PC-3 (cell line): ENCODE measurements around the gene RAB26. TPM values are rescaled to one million over a fixed set of nuclear protein-coding genes. Genes with fewer than 3 reads are reported as not detected.
"Not testable (repeated sequence)": the region's sequence is repeated elsewhere in the genome, so short reads cannot be mapped to it uniquely, and the experiment has no call there.

ENCODE experiments used
- ATAC-seq: fragments of 200-7000 bp; cut with Tn5 transposase; 2 replicates; pipeline ENCODE4 v1.9.1; 2020; ENCODE audit warnings: mild to moderate bottlenecking, moderate library complexity
- BruUV-seq: library from RNA; stranded (reverse); fragments of 400-500 nt; replicated peaks from 2 replicates; lab custom pipeline; 2021; lab: Mats Ljungman, UMichigan
- CTCF ChIA-PET: fragments of 300-600 bp; sonication (Branson Sonifier 250); formaldehyde crosslinking; loops from one replicate; lab custom pipeline; 2022; ENCODE audit warnings: antibody characterized with exemption; lab: Charles Lee
- POLR2A ChIA-PET: fragments of 300-600 bp; sonication (Branson Sonifier 250); formaldehyde crosslinking; loops from one replicate; lab custom pipeline; 2022; ENCODE audit warnings: antibody characterized with exemption; ENCODE audit not compliant: unreplicated experiment; lab: Charles Lee
- DNase-seq: peaks from one replicate; pipeline ENCODE4 v3.0.0-alpha.2; 2015
- H2AFZ ChIP-seq: fragments of 300-600 bp; sonication (generic); 2 replicates; pipeline ENCODE4 v1.6.0; 2016; ENCODE audit warnings: antibody characterized with exemption, low read length
- H3F3A ChIP-seq: fragments of 300-600 bp; sonication (generic); one replicate; pipeline ENCODE4 v1.6.0; 2017; ENCODE audit warnings: antibody characterized with exemption, low read length, control low read depth, mild to moderate bottlenecking; ENCODE audit not compliant: unreplicated experiment
- H3K27ac ChIP-seq: fragments of 300-600 bp; sonication (generic); 2 replicates; pipeline ENCODE4 v1.5.1; 2016; ENCODE audit warnings: mild to moderate bottlenecking, low read length
- H3K27me3 ChIP-seq: fragments of 300-600 bp; sonication (generic); 2 replicates; pipeline ENCODE4 v1.6.1; 2016; ENCODE audit warnings: low read length, mixed read lengths
- H3K36me3 ChIP-seq: fragments of 300-600 bp; sonication (generic); 2 replicates; pipeline ENCODE4 v1.6.1; 2016; ENCODE audit warnings: low read depth, mixed run types, low read length, mixed read lengths
- H3K4me1 ChIP-seq: fragments of 300-600 bp; sonication (generic); 2 replicates; pipeline ENCODE4 v1.5.1; 2016; ENCODE audit warnings: low read length; ENCODE audit not compliant: insufficient read depth
- H3K4me2 ChIP-seq: fragments of 300-600 bp; sonication (generic); 2 replicates; pipeline ENCODE4 v1.6.0; 2016; ENCODE audit warnings: low read length
- H3K4me3 ChIP-seq: fragments of 300-600 bp; sonication (generic); 2 replicates; pipeline ENCODE4 v1.5.1; 2016; ENCODE audit warnings: mild to moderate bottlenecking, low read length, mixed read lengths
- H3K79me2 ChIP-seq: fragments of 300-600 bp; sonication (generic); 2 replicates; pipeline ENCODE4 v1.6.1; 2017; ENCODE audit warnings: low read length, mixed read lengths
- H3K9ac ChIP-seq: fragments of 300-600 bp; sonication (generic); 2 replicates; pipeline ENCODE4 v1.6.0; 2016; ENCODE audit warnings: mild to moderate bottlenecking, low read length
- H3K9me2 ChIP-seq: fragments of 300-600 bp; sonication (generic); replicated peaks from 2 replicates; pipeline ENCODE4 v1.6.1; 2016; ENCODE audit warnings: mixed run types, low read length, mixed read lengths
- H3K9me3 ChIP-seq: fragments of 300-600 bp; sonication (generic); 2 replicates; pipeline ENCODE4 v1.6.1; 2016; ENCODE audit warnings: low read length, mixed read lengths
- H4K20me1 ChIP-seq: fragments of 300-600 bp; sonication (generic); 2 replicates; pipeline ENCODE4 v1.6.1; 2016; ENCODE audit warnings: low read length, mixed read lengths
- intact Hi-C: fragments of 100-400 bp; cut with micrococcal nuclease; formaldehyde crosslinking; loops from 2 replicates; pipeline ENCODE4 v1.9.0; 2023
- total RNA-seq: library from RNA; depleted of rRNA; stranded (reverse); fragments of >200 nt; gene quantifications from 2 replicates; pipeline ENCODE4 v1.2.3, GENCODE V29; 2014

The RAB26 gene
- total RNA-seq, 1 experiment from 2014 or later = 5.6 TPM

- DNase-seq, H3K79me2 ChIP-seq, H3K9ac ChIP-seq, CTCF ChIA-PET, BruUV-seq, H3K4me1 ChIP-seq, H3K4me2 ChIP-seq, H3K27me3 ChIP-seq, H3K4me3 ChIP-seq, H3K9me3 ChIP-seq, H3F3A ChIP-seq, intact Hi-C loops, H3K27ac ChIP-seq, H3K9me2 ChIP-seq, H2AFZ ChIP-seq, H4K20me1 ChIP-seq, POLR2A ChIA-PET, H3K36me3 ChIP-seq: not testable (repeated sequence)
- peak; percentile 47; the same call in 1 of the 2 replicates for ATAC-seq
Observed at GRCh38 chr16:2127630-2128280, 20.7 kb upstream of the RAB26 start.

GRCh38 chr16:2129251-2129650 lies 19.2 kb upstream of the RAB26 start:
- H3K27ac ChIP-seq, DNase-seq, H3K4me2 ChIP-seq, H4K20me1 ChIP-seq, H3K36me3 ChIP-seq, intact Hi-C loops, H3K9ac ChIP-seq, POLR2A ChIA-PET, H3K9me2 ChIP-seq, CTCF ChIA-PET, H3K79me2 ChIP-seq, H3K9me3 ChIP-seq, H3K27me3 ChIP-seq, H3K4me1 ChIP-seq, H2AFZ ChIP-seq, H3F3A ChIP-seq, H3K4me3 ChIP-seq, BruUV-seq: not testable (repeated sequence)
- ATAC-seq = peak; percentile 8; the same call in 1 of the 2 replicates

- H3F3A ChIP-seq, H3K9me2 ChIP-seq, H3K4me3 ChIP-seq, H4K20me1 ChIP-seq, H3K27me3 ChIP-seq, H3K4me2 ChIP-seq, intact Hi-C loops, H3K36me3 ChIP-seq, BruUV-seq, H3K4me1 ChIP-seq, H3K27ac ChIP-seq, DNase-seq, H3K79me2 ChIP-seq, H2AFZ ChIP-seq, POLR2A ChIA-PET, H3K9ac ChIP-seq, CTCF ChIA-PET, H3K9me3 ChIP-seq, ATAC-seq: not testable (repeated sequence)
Observed at GRCh38 chr16:2129890-2130447, 18.5 kb upstream of the RAB26 start.

- H3K9me2 ChIP-seq, H4K20me1 ChIP-seq, H3K9me3 ChIP-seq, ATAC-seq, H3K79me2 ChIP-seq, H3K4me2 ChIP-seq, POLR2A ChIA-PET, CTCF ChIA-PET, H3K4me3 ChIP-seq, H3K27me3 ChIP-seq, H3F3A ChIP-seq, intact Hi-C loops, H3K36me3 ChIP-seq, H2AFZ ChIP-seq, BruUV-seq, H3K9ac ChIP-seq, DNase-seq, H3K4me1 ChIP-seq, H3K27ac ChIP-seq: not testable (repeated sequence)
Observed at GRCh38 chr16:2133797-2134196, 14.6 kb upstream of the RAB26 start.

GRCh38 chr16:2135071-2135470 lies 13.4 kb upstream of the RAB26 start:
- H3K27ac ChIP-seq, DNase-seq, H3K9me2 ChIP-seq, H3K9ac ChIP-seq, H4K20me1 ChIP-seq, CTCF ChIA-PET, H3K79me2 ChIP-seq, POLR2A ChIA-PET, H3K4me2 ChIP-seq, H3K4me1 ChIP-seq, H2AFZ ChIP-seq, H3K27me3 ChIP-seq, H3K36me3 ChIP-seq, H3F3A ChIP-seq, H3K9me3 ChIP-seq, intact Hi-C loops, ATAC-seq, BruUV-seq: not testable (repeated sequence)
- H3K4me3 ChIP-seq = peak overlapping the region; percentile 49; the same call in 1 of the 2 replicates

GRCh38 chr16:2135770-2136490 lies 12.5 kb upstream of the RAB26 start, which contains the start of gene PKD1:
TSS of gene PKD1 (minus strand) at chr16:2135898. CDS start at chr16:2135689, 209 bp downstream.
- H3K4me3 ChIP-seq = peak within 1 kb of the TSS; percentile 58
- H3K4me2 ChIP-seq = peak within 1 kb of the TSS; percentile 66
- H3K9ac ChIP-seq, H3K27ac ChIP-seq, H3K36me3 ChIP-seq, H2AFZ ChIP-seq, BruUV-seq, H3K9me3 ChIP-seq, H3K4me1 ChIP-seq, H3K9me2 ChIP-seq, H3K79me2 ChIP-seq, H3K27me3 ChIP-seq, H3F3A ChIP-seq, POLR2A ChIA-PET, intact Hi-C loops, H4K20me1 ChIP-seq: not testable (repeated sequence)
- ATAC-seq = peak; percentile 73
- CTCF ChIA-PET = interaction anchor here (0.5 kb wide), 1 partner anchor 45 kb away, joined by 3 read pairs; no protein-coding TSS in a partner anchor
- DNase-seq = peak; percentile 79
